Activated CD4-positive, alpha-beta T cell treated with anti-CD3 and anti-CD28 coated beads, Interleukin-10, Interleukin-2, amounts not matched to agents 100 ng/mL and 50 ng/mL, durations not matched to agents 16 hours and 8 hours (primary cell): ENCODE measurements around the gene CRPPA.

Experiments used
- DNase-seq: peaks from one replicate; pipeline ENCODE4 v3.0.0-alpha.2; 2020

CRPPA gene

GRCh38 chr7:16422917-16423316, 1.6 kb upstream of the CRPPA start:
- no peak for DNase-seq

GRCh38 chr7:16422103-16422435, 731 bp upstream of the CRPPA start:
- DNase-seq = no peak

- DNase-seq = peak; percentile 87
Measured at GRCh38 chr7:16420649-16421332, 547 bp downstream of the CRPPA start.

GRCh38 chr7:16420329-16420648, 1.0 kb downstream of the CRPPA start:
- DNase-seq = no peak

- DNase-seq = no peak
Measured at GRCh38 chr7:16419859-16420258, 1.5 kb downstream of the CRPPA start.

- DNase-seq = no peak
Measured at GRCh38 chr7:16419126-16419525, 2.2 kb downstream of the CRPPA start.

- no peak for DNase-seq
Measured at GRCh38 chr7:16417906-16418305, 3.4 kb downstream of the CRPPA start.

- no peak for DNase-seq
Measured at GRCh38 chr7:16416289-16417282, 4.8 kb downstream of the CRPPA start.

- no peak for DNase-seq
Measured at GRCh38 chr7:16412274-16413254, 8.8 kb downstream of the CRPPA start.

- DNase-seq = no peak
Measured at GRCh38 chr7:16411391-16411790, 9.9 kb downstream of the CRPPA start.

- no peak for DNase-seq
Measured at GRCh38 chr7:16409777-16410176, 11.6 kb downstream of the CRPPA start.

- DNase-seq = no peak
Measured at GRCh38 chr7:16404636-16405035, 16.7 kb downstream of the CRPPA start.

- no peak for DNase-seq
Measured at GRCh38 chr7:16403475-16403874, 17.9 kb downstream of the CRPPA start.

GRCh38 chr7:16402940-16403339, 18.4 kb downstream of the CRPPA start:
- DNase-seq = no peak

GRCh38 chr7:16402091-16402490, 19.2 kb downstream of the CRPPA start:
- DNase-seq = no peak

- DNase-seq = no peak
Measured at GRCh38 chr7:16400893-16401275, 20.5 kb downstream of the CRPPA start.

- DNase-seq = no peak
Measured at GRCh38 chr7:16399916-16400892, 21.1 kb downstream of the CRPPA start.

- no peak for DNase-seq
Measured at GRCh38 chr7:16399265-16399831, 22.0 kb downstream of the CRPPA start.

GRCh38 chr7:16398146-16399017, 23.0 kb downstream of the CRPPA start:
- no peak for DNase-seq

GRCh38 chr7:16397501-16398145, 23.7 kb downstream of the CRPPA start:
- no peak for DNase-seq
